Mesothelial cell of epicardium (in vitro differentiated cells): ENCODE data around the gene PIK3R6. TPM values are rescaled to one million over a fixed set of nuclear protein-coding genes. Genes with fewer than 3 reads are reported as not detected.
"Not testable (repeated sequence)": the region's sequence is repeated elsewhere in the genome, so short reads cannot be mapped to it uniquely, and the experiment has no call there.

Experiments
- DNase-seq, 2 experiments: peaks; one replicate each; pipeline ENCODE4 v3.0.0; 2021; ENCODE audit warnings: low spot score in 2 of 2; ENCODE audit not compliant: unreplicated experiment in 2 of 2
- H3K27ac Mint-ChIP-seq: 2 replicates; pipeline ENCODE4 v1.8.0; 2021; ENCODE audit warnings: mixed read lengths
- H3K27me3 Mint-ChIP-seq: 2 replicates; pipeline ENCODE4 v1.8.0; 2021; ENCODE audit warnings: low read depth, mixed read lengths
- H3K36me3 Mint-ChIP-seq: 2 replicates; pipeline ENCODE4 v1.8.0; 2021; ENCODE audit warnings: mixed read lengths
- H3K4me1 Mint-ChIP-seq: 2 replicates; pipeline ENCODE4 v1.8.0; 2021; ENCODE audit warnings: mixed read lengths
- H3K4me3 Mint-ChIP-seq: 2 replicates; pipeline ENCODE4 v1.8.0; 2021; ENCODE audit warnings: mild to moderate bottlenecking, moderate library complexity, mixed read lengths
- H3K9me3 Mint-ChIP-seq: 2 replicates; pipeline ENCODE4 v1.8.0; 2021; ENCODE audit warnings: mixed read lengths
- total RNA-seq: library from RNA; stranded (reverse); gene quantifications from 3 replicates; pipeline ENCODE4 v1.2.1, GENCODE V29; 2021
- TF ChIP-seq, protein P1 (sequence below): fragments of 200-600 bp; sonication (generic); IDR thresholded peaks from one replicate; pipeline ENCODE4 v1.5.0; 2021; ENCODE audit warnings: antibody characterized with exemption; ENCODE audit not compliant: unreplicated experiment

The PIK3R6 gene
- total RNA-seq, 1 donor from 2014 or later = not detected

DNA sequence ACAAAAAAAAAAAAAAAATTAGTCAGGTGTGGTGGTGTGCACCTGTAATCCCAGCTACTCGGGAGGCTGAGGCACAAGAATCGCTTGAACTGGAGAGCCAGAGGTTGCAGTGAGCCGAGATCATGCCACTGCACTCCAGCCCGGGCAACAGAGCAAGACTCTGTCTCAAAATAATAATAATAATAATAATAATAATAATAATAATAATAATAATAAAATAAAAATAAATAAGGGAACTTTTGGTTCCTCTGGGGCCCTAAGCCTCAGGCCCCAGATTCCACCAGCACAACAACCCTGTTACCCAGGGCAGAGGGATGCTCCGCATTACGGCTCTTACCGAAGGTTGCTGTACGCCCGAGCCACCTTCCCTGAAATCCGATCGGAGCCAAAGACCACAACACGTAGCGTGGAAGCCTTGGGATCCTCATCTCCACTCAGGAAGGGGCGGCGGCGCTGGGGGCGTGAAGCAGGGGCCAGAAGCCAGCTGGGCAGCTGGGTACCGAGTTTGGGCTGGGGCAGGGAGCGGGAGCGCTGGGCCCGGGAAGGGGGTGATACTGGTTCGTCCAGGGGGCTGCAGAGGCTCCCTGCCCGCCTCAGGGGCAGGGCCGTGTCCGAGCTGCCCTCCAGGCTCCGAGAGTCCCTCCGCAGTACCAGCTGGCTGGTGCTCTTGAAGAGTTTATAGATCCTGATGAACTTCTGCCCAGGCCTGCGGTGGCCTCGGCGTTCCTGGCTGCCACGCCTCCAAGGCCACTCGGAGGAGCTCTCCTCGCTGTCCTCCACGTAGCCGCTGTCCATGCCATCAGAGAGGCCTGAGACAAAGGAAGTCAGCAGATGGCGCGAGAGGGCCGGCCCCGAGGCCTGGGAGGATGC, 20.6 kb upstream of the PIK3R6 start:
- no peak overlapping the region for H3K27ac Mint-ChIP-seq

DNA sequence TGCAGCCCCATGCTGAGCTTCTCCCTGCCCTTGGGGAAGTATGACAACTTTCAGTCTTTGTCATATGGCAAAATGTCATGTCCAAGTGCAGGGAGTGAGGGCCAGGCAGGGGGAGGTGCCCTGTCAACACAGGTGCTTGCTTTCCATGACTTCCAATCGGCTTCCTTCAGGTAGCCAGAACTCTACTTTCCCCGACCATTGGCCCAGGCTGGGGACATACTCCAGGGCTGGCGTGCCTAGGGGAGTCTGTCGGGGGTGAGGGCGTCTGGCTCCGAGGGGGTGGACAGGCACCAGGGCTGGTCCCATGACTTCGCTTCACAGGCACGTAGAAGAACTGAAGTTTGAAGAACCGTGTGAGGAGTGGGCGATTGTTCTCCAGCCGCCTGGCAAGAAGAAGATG, 19.8 kb upstream of the PIK3R6 start:
- Mint-ChIP-seq H3K27ac (no peak overlapping the region), H3K4me3 (no peak overlapping the region), H3K9me3 (no peaks in the 10 kb centered on the region), H3K4me1 (no peaks in the 10 kb centered on the region), H3K27me3 (no peaks in the 10 kb centered on the region), H3K36me3 (no peaks in the 10 kb centered on the region)
- TF ChIP-seq, protein P1, sequence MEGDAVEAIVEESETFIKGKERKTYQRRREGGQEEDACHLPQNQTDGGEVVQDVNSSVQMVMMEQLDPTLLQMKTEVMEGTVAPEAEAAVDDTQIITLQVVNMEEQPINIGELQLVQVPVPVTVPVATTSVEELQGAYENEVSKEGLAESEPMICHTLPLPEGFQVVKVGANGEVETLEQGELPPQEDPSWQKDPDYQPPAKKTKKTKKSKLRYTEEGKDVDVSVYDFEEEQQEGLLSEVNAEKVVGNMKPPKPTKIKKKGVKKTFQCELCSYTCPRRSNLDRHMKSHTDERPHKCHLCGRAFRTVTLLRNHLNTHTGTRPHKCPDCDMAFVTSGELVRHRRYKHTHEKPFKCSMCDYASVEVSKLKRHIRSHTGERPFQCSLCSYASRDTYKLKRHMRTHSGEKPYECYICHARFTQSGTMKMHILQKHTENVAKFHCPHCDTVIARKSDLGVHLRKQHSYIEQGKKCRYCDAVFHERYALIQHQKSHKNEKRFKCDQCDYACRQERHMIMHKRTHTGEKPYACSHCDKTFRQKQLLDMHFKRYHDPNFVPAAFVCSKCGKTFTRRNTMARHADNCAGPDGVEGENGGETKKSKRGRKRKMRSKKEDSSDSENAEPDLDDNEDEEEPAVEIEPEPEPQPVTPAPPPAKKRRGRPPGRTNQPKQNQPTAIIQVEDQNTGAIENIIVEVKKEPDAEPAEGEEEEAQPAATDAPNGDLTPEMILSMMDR = no peak
- DNase-seq = no peak

More for the DNA sequence above, 20.6 kb upstream of the PIK3R6 start:
- no peaks in the 10 kb centered on the region for H3K36me3 Mint-ChIP-seq
- peak in 1 of 2 experiments; percentile 64 for DNase-seq
- H3K27me3 Mint-ChIP-seq = peaks cover under 1% of the 10 kb centered on the region
- no peaks in the 10 kb centered on the region for H3K9me3 Mint-ChIP-seq
- no peaks in the 10 kb centered on the region for H3K4me1 Mint-ChIP-seq
- TF ChIP-seq, protein P1 = no peak
- H3K4me3 Mint-ChIP-seq = no peak overlapping the region

DNA sequence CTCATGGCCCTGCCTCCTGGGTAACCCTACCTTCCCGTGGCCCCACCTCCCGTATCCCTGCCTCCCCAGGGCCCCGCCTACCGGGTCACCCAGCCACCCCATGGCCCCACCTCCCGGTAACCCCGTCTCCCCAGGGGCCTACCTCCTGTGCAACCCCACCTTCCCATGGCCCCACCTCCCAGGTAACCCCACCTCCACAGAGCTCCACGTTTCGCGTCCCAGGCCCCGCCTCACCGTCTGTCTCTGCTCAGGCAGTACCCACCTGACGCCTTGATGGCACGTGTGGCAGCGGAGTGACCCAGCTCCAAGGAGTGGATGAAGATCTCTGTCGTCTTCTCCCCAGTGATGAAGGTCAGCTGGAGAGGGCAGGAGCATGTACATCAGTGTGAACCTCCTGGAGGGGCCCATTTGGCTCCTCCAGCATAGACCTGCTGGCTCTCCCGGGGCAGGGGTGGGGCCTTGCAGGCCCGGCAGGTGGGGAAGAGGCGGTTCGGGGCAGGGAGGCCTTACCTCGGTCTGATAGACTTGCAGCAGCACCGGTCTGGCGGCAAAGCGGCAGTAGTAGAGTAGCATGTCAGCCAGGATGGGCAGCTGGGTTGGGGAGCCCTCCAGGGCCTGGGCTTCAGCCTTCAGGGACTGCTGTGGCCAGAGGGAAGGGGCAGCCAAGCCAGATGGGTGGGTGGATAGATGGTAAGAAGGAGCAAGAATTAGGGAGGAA, 18.7 kb upstream of the PIK3R6 start:
- Mint-ChIP-seq H3K4me3 (no peak overlapping the region), H3K9me3 (no peaks in the 10 kb centered on the region), H3K27me3 (no peaks in the 10 kb centered on the region), H3K36me3 (no peaks in the 10 kb centered on the region), H3K4me1 (no peaks in the 10 kb centered on the region), H3K27ac (no peak overlapping the region)
- TF ChIP-seq, protein P1 = no peak
- no peak for DNase-seq

DNA sequence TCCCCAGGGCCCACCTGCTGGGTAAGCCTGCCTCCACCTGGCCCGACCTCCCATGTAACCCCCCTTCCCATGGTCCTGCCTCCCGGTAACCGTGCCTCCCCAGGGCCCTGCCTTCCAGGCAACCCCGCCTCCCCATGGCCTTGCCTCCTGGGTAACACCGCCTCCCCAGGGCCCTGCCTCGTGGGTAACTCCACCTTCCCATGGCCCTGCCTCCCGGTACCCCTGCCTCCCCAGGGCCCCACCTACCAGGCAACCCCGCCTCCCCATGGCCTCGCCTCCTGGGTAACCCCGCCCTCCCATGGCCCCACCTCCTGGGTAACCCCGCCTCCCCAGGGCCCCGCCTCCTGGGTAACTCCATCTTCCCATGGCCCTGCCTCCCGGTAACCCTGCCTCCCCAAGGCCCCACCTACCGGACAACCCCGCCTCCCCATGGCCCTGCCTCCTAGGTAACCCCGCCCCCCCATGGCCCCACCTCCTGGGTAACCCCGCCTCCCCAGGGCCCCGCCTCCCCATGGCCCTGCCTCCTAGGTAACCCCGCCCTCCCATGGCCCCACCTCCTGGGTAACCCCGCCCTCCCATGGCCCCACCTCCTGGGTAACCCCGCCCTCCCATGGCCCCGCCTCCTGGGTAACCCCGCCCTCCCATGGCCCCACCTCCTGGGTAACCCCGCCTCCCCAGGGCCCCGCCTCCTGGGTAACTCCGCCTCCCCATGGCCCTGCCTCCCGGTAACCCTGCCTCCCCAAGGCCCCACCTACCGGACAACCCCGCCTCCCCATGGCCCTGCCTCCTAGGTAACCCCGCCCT, 17.9 kb upstream of the PIK3R6 start:
- H3K4me1 Mint-ChIP-seq, H3K36me3 Mint-ChIP-seq, H3K4me3 Mint-ChIP-seq, H3K9me3 Mint-ChIP-seq, DNase-seq, H3K27ac Mint-ChIP-seq, H3K27me3 Mint-ChIP-seq: not testable (repeated sequence)

DNA sequence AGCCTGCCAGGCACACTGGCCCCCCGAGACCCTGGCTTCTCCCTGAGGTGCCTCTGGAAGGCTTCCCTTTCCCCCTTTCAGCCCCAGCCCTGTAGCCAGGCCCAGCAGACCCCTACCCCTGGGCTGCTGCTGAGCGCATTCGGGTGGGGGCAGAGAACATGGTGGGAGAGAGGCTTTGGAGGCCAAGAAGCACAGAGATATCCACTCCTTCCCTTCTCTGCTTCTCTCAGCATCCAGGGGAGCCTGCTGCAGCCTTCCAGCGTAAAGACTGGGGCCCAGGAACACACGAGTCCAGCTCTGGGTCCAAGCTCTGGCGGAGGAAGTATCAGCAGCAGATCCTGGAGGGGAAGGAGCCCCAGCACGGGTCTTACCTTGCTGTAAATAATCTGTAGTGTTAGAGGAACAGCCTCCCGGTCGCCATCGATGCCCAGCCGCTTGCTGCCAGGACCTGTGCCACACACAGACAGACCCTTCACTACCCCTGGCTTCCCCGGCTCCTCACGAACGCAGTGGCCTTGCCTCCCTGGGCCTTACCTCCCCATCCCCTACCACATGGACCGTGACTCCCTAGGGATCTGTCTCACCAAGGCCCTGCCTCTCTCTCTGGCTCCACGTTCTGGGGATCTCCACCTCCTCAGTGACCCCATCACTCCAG, 17.0 kb upstream of the PIK3R6 start:
- Mint-ChIP-seq H3K4me1 (no peaks in the 10 kb centered on the region), H3K36me3 (no peaks in the 10 kb centered on the region), H3K27ac (no peak overlapping the region), H3K4me3 (no peak overlapping the region), H3K9me3 (no peaks in the 10 kb centered on the region), H3K27me3 (no peaks in the 10 kb centered on the region)
- TF ChIP-seq, protein P1 = no peak
- no peak for DNase-seq
